HG02852 (cell line): ENCODE results near the gene EPM2AIP1.
"Not testable (repeated sequence)": the region's sequence is repeated elsewhere in the genome, so short reads cannot be mapped to it uniquely, and the experiment has no call there.

ENCODE experiments used
- ATAC-seq: cut with Tn5 transposase; IDR thresholded peaks from one replicate; pipeline ENCODE4 v1.9.1; 2021; ENCODE audit warnings: mild to moderate bottlenecking, moderate library complexity; ENCODE audit not compliant: unreplicated experiment

The EPM2AIP1 gene

DNA sequence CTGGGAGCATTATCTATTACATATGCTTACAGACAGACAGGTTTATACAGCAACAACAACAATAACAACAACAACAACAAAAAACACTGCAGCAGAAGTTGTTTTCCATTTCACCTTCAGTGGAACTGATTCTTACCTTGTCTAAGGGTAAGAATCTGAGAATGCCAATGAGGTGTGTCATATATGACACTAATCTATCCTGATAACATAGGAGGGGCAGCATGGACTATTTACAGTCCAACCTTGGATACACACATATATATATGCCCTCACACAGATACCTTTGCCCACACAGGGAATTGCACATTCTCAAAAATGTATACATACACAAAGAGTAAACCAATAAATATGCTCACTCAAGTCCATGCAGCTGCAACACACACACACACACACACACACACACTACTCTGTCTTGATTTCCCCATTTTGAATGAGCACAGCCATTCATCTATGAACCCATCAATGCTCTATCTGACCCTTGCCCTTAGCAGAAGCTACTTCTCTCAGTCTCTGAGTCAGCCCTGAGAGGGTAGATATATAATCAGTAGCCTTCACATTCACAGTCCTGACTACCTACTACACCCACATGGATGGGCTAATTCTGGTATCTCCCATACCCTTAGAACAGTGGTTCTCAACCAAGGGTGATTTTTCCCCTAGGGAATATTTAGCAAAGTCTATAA lies 38.3 kb downstream of the EPM2AIP1 start:
- no peak for ATAC-seq

DNA sequence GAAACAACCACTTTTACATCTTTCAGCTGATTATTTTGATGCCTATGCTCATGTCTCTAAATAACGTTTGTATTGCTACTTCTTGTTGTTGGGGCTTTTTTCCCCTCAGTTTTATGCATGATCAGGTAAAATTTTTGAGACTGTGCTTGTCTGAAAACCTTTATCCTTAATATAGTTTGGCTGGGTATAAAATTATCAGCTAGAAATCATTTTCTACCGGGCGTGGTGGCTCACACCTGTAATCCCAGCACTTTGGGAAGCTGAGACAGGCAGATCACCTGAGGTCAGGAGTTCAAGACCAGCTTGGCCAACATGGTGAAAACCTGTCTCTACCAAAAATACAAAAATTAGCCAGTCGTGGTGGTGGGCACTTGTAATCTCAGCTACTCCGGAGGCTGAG lies 45.1 kb downstream of the EPM2AIP1 start:
- ATAC-seq: not testable (repeated sequence)

DNA sequence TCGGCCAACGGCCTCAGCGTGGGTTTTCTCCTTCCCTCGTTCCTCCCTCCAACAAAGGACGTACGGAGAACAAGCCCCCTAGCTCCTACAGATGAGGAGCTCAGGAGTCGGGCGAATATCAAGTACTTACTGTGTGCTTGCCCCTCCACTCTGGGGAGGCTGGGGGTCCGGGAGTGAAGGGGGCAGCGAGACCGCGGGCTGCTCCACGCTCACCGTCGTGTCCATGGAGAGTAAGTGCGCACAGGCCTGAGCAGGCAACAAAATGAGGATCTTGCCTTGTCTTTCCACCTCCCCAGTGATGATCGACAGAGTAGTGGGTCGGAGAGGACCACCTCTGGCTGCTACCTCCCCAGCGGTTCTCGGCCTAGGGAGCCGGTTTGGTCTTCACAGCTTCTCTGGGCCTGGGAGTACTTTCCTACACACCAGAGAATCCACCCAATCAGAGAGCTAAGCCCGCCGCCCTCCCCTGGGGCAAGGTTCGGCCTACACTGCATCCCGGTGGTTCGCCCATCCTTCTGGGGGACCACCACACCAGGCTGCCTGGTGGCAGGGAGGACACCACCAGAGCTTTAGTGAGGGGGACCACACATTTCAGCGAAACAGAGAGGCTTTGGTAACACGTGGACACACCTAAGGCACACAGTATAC lies 47.5 kb downstream of the EPM2AIP1 start:
- ATAC-seq: no peak

DNA sequence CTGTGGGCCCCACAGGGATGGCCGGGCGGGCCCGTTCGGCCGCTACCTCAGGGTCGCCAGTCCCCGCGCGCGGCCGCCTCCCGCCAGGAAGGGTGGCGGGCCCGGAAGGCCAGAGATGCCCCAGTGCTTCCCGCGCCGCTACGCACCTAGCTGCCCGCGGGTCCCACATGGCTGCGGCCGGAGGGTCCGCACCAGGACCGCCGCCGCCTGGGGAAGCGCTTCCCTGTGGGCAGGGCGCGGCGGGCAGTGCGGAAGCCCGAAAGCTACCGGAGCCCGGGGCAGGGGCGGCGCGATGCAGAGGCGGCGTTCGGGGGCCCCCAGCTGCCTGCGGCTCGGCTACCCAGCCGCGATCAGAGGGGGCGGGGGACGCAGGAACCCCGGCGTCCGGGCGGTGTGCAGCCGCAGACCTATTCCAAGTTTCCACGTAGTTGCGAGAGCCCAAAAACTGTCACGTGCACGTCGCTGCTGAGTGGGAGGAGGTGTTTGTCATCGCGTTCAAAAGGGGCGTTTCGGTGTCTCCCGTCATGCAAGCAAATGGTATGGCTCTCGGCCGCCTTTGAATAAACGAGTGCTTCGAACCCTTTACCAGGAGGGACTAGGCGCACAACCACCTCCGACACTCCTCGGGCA lies 48.2 kb downstream of the EPM2AIP1 start, which contains the start of gene TRANK1:
TRANK1 (minus strand) TSS at position 414 of the 630 bp plus-strand sequence; CDS start at position 169, 245 bp downstream.
- ATAC-seq: peak; percentile 66

DNA sequence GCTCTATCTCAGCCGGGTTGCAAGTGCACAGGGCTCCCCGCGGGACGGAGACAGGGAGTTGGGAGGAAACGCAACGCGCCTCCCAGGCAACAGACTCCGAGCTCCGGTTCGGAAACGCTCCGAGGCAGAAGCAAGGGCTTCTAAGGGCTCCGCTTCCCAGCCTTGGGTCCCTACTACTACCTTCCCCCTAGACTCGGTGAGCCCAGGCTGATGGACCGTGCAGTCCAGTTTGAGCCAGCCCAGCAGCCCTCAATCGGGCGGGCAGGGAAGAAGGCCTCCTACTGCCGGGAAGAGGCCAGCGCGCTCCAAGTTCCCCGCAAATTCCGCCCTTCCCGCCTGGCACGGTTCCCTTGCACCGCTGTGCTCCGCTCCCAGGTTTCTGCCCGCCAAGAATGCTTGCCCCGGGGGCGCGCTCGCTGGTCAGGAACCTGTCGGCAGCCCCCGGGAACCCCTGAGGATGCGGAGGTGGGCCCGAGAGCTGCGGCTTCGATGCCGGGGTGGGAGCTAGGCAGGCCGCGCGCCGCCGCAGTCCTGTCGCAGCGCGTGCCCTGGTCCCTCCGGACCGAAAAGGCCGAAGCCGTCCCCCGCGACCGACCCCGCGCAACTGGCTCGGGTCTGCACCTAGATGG lies 48.8 kb downstream of the EPM2AIP1 start:
- peak; percentile 52 for ATAC-seq

DNA sequence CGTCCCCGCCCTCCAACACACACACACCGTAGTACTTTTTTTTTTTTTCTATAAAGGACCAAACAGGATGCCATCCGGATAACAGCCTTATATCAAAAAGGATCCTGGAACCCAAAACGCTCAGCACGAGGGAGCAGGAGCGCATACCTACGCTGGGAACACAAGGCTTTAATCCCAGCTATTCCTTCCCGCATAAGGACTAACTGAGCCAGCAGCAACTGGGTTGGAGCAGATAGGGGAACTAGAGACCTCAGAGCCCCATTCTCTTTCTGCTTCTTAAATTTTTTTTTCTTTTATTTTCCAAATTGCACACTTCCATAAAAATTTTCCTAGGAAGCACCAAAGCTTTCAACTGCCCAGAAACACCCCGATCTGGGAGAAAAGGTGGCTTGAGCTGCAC lies 49.3 kb downstream of the EPM2AIP1 start:
- no peak for ATAC-seq

DNA sequence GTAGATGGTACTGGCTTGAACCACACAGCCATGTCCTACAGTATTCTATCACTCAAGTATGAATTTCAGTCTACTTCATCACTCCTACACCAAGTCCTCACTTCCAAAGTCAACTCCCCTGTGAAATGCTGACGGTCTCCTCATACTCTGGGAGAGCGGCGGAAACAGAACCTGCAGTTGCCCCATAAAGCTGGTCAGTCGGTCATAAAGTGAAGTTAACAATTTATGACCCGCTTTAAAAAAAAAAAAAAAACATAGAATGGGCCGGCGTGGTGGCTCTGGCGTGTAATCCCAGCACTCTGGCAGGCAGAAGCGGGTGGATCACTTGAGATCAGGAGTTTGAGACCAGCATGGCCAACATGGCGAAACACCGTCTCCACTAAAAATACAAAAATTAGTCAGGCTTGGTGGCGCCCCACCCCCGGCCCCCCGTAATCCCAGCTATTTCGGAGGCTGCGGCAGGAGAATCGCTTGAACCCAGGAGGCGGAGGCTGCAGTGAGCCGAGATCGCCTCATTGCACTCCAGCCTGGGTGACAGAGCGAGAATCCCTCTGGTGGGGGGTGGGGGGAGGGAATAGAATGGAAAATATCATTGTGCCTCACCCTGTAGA lies 50.2 kb downstream of the EPM2AIP1 start:
- ATAC-seq: no peak

DNA sequence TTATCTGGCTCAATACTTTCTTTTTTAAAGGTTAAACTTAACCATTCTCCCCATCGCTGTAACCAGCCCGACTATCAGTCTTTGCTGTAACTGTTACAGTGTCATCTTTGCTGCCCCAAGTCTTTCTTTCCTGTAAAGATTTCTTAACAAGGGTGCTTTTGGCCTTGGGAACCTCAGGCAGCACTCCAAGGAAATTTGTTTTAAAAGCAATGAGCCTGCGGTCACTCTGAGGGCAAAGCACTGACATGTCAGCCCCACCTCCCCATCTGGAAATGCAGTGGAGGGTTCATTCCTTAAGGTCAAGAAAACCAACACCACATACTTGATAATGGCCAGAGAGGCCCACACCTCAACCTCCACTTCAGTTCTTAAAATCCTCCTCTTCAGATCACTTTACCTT lies 51.3 kb downstream of the EPM2AIP1 start:
- no peak for ATAC-seq

DNA sequence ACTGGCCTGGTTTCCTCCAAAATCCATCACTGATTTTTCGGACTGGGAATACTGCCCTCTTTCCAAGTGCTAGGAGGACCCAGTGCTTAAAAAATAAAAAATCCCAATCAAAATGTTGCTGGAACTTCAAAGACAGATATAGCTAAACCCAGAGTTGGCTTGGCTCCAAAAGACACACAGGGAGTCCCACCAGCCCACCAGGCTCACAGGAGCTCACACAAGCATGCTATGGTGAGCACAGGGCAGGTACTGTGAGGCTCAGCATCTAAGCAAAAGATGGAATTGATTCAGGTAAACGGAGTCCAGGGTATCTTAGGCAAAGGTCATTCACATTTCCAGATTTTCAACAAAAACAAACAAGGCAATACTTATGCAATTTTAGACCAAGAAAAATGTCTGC lies 51.8 kb downstream of the EPM2AIP1 start:
- no peak for ATAC-seq

DNA sequence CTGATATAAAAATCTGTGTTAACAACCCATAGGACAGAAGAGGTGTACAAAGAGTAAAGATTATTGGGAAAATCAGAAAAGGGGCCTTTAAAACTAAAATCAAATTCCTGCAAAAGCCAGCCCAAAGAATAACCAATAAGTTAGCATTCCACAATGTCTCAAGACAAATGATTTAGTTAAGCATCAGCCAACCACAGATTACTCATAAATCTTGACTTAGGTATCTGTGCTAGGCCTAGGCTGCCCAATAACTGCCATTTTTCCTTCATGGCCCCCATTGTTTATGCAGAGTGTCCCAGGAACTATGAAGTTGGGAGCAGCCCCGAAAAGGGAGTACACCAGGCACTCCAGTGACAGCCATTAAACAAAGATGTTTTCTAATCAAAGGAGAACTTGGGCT lies 55.4 kb downstream of the EPM2AIP1 start:
- no peak for ATAC-seq
